Osteoblast (primary cell): ENCODE data around the gene ATP7B. TPM values are rescaled to one million over a fixed set of nuclear protein-coding genes. Genes with fewer than 3 reads are reported as not detected.

ENCODE experiments used
- DNase-seq: peaks from one replicate; pipeline ENCODE4 v3.0.0; 2011; ENCODE audit warnings: low spot score, mixed read lengths; ENCODE audit not compliant: insufficient read length; ENCODE audit errors: missing footprints
- H2AFZ ChIP-seq: 2 replicates; pipeline ENCODE4 v1.6.0; 2011; ENCODE audit warnings: mild to moderate bottlenecking, low read length
- H3K27ac ChIP-seq: 2 replicates; pipeline ENCODE4 v1.5.1; 2011; ENCODE audit warnings: mild to moderate bottlenecking, low read depth, low read length, moderate library complexity
- H3K27me3 ChIP-seq: 2 replicates; pipeline ENCODE4 v1.6.0; 2012; ENCODE audit warnings: mild to moderate bottlenecking, control low read depth, inconsistent platforms, low read length, moderate library complexity; ENCODE audit not compliant: insufficient read depth
- H3K36me3 ChIP-seq: 2 replicates; pipeline ENCODE4 v1.5.1; 2011; ENCODE audit warnings: mild to moderate bottlenecking, low read length, control low read depth, moderate library complexity; ENCODE audit not compliant: insufficient read depth
- H3K4me1 ChIP-seq: 2 replicates; pipeline ENCODE4 v1.5.1; 2011; ENCODE audit warnings: mild to moderate bottlenecking, low read length, control low read depth, moderate library complexity; ENCODE audit not compliant: insufficient read depth
- H3K4me2 ChIP-seq: 2 replicates; pipeline ENCODE4 v1.6.0; 2011; ENCODE audit warnings: mild to moderate bottlenecking, low read length; ENCODE audit not compliant: insufficient read depth
- H3K4me3 ChIP-seq: fragments of 200-600 bp; sonication (generic); 3 replicates; pipeline ENCODE4 v1.5.1; 2012; ENCODE audit warnings: mild to moderate bottlenecking, low read length, inconsistent platforms; ENCODE audit not compliant: insufficient read depth
- H3K79me2 ChIP-seq: 2 replicates; pipeline ENCODE4 v1.6.0; 2012; ENCODE audit warnings: mild to moderate bottlenecking, low read length, control low read depth, inconsistent platforms; ENCODE audit not compliant: insufficient read depth
- H3K9me3 ChIP-seq: 2 replicates; pipeline ENCODE4 v1.5.1; 2011; ENCODE audit warnings: low read depth, low read length, control low read depth
- H4K20me1 ChIP-seq: 2 replicates; pipeline ENCODE4 v1.6.0; 2012; ENCODE audit warnings: mild to moderate bottlenecking, low read length, control low read depth; ENCODE audit not compliant: insufficient read depth
- CTCF ChIP-seq: IDR thresholded peaks from 2 replicates; pipeline ENCODE4 v1.5.1; 2011; ENCODE audit warnings: mild to moderate bottlenecking, low read depth, low read length, moderate library complexity; ENCODE audit errors: extremely low read depth
- total RNA-seq: library from RNA; depleted of rRNA; stranded (reverse); fragments of >200 nt; gene quantifications from 2 replicates; pipeline ENCODE4 v1.2.3, GENCODE V29; 2012

ATP7B gene
- total RNA-seq, 1 donor: 4.0 TPM

GRCh38 chr13:51956717-51957116 lies 54.5 kb downstream of the ATP7B start:
- DNase-seq: no peak
- Histone ChIP-seq H2AFZ (no peak overlapping the region), H3K79me2 (no peaks in the 10 kb centered on the region), H3K4me1 (no peaks in the 10 kb centered on the region), H3K27me3 (no peaks in the 10 kb centered on the region), H3K4me2 (no peak overlapping the region), H3K9me3 (no peaks in the 10 kb centered on the region), H3K36me3 (no peaks in the 10 kb centered on the region), H4K20me1 (no peaks in the 10 kb centered on the region), H3K4me3 (no peak overlapping the region), H3K27ac (no peak overlapping the region)
- TF ChIP-seq CTCF: no peak

- no peak for TF ChIP-seq CTCF
- Histone ChIP-seq H4K20me1 (no peaks in the 10 kb centered on the region), H3K27ac (no peak overlapping the region), H2AFZ (no peak overlapping the region), H3K79me2 (no peaks in the 10 kb centered on the region), H3K4me2 (no peak overlapping the region), H3K4me3 (no peak overlapping the region), H3K36me3 (no peaks in the 10 kb centered on the region), H3K4me1 (no peaks in the 10 kb centered on the region), H3K9me3 (no peaks in the 10 kb centered on the region), H3K27me3 (no peaks in the 10 kb centered on the region)
- no peak for DNase-seq
These were observed 55.2 kb downstream of the ATP7B start for GRCh38 chr13:51955816-51956603.

GRCh38 chr13:51955281-51955771 lies 55.9 kb downstream of the ATP7B start:
- no peaks in the 10 kb centered on the region for H3K4me1 ChIP-seq
- H2AFZ ChIP-seq: no peak overlapping the region
- no peaks in the 10 kb centered on the region for H3K27me3 ChIP-seq
- no peak for DNase-seq
- H3K4me3 ChIP-seq: no peak overlapping the region
- no peaks in the 10 kb centered on the region for H3K9me3 ChIP-seq
- H3K4me2 ChIP-seq: no peak overlapping the region
- no peak overlapping the region for H3K27ac ChIP-seq
- H3K36me3 ChIP-seq: no peaks in the 10 kb centered on the region
- H3K79me2 ChIP-seq: no peaks in the 10 kb centered on the region
- TF ChIP-seq CTCF: no peak
- H4K20me1 ChIP-seq: no peaks in the 10 kb centered on the region

GRCh38 chr13:51953347-51954195 lies 57.7 kb downstream of the ATP7B start:
- no peak overlapping the region for H2AFZ ChIP-seq
- no peaks in the 10 kb centered on the region for H3K9me3 ChIP-seq
- no peaks in the 10 kb centered on the region for H4K20me1 ChIP-seq
- H3K4me3 ChIP-seq: no peak overlapping the region
- no peak overlapping the region for H3K4me2 ChIP-seq
- no peaks in the 10 kb centered on the region for H3K27me3 ChIP-seq
- no peak for TF ChIP-seq CTCF
- no peaks in the 10 kb centered on the region for H3K36me3 ChIP-seq
- DNase-seq: no peak
- no peaks in the 10 kb centered on the region for H3K4me1 ChIP-seq
- no peak overlapping the region for H3K27ac ChIP-seq
- H3K79me2 ChIP-seq: no peaks in the 10 kb centered on the region
